SU-DHL-6 (cell line): Measurements from ENCODE around the gene SETBP1.

ENCODE experiments used
- CTCF ChIP-seq: fragments of 200-600 bp; sonication (generic); IDR thresholded peaks from one replicate; pipeline ENCODE4 v1.5.1; 2017; ENCODE audit warnings: antibody characterized with exemption, mild to moderate bottlenecking, low read length, moderate library complexity; ENCODE audit not compliant: insufficient read depth, poor library complexity, severe bottlenecking
- EZH2phosphoT487 ChIP-seq: fragments of 200-600 bp; sonication (generic), shearing (Covaris generic); conservative IDR thresholded peaks from 2 replicates; pipeline ENCODE4 v1.6.1; 2018; ENCODE audit warnings: mild to moderate bottlenecking, antibody characterized with exemption, low read length, moderate library complexity, mixed read lengths

GRCh38 chr18:44672506-44672905, 8.2 kb upstream of the SETBP1 start:
- TF ChIP-seq CTCF (no peak), EZH2phosphoT487 (no peak)
